Measurements from ENCODE around the gene NRCAM. TPM values are rescaled to one million over a fixed set of nuclear protein-coding genes. Genes with fewer than 3 reads are reported as not detected.

NRCAM gene
- total and polyA plus RNA-seq, 3 experiments from 2014 or later = 0.27 to 1.1 (median 0.74) TPM

DNA sequence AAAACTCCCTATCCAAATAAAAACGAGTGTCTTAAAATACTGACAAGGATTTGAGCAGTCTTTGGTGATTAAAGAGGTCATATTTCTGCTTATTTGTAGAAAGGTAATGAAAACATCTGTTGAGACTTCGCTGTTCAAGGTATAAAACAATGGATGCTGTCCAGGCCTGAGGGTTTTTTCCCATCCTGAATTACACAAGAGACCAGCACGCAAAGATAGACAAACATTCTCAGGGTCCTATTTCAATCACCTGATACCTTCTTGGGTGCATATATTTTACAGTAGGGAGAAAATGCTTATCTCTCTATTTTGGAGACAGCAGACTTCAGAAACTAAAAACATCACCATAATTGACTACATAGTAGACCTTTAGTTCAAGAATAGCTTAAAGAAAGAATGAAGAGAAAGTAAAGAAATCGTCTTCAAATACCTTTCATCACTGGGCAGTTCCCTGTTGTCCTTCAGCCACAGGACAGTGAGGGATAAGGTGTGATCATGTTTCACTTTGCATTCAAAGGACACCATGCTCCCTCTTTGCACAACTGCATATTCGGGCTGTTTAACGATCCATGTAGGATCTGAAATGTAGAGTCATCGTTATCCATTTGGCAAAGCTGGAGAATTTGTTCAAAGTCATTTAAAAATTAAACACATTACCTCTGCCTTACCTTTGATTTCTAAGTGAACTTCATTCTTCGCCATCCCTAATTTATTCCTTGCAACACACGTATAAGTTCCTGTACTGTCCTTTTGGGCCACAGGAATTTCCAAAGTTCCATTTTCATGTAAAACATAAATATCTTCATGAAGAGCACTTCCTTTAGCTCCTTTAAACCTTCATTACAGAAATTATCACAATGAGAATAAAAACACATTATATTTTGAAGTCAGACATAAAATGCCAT, 262.4 kb downstream of the NRCAM start:
- CTCF ChIA-PET = no interaction called here
- no peaks in the 10 kb centered on the region for H3K9me3 Mint-ChIP-seq

DNA sequence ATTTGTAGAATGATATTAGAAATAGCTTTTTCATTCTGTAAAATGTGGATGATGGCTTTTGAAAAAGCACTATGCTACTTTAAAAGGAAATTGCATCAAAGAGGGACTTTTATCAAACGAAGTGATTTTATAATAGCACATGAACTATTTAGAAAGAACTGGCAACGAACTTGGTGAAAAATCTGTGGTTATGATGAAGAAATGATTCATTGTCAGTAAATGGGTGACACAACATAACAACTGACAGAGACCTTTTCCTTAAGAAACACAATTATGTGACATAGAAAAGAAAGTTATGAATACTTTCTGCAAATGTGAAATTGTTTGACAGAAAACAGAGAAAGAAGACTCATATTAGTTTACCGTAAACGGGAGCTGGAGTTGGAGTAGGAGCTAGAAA, 265.3 kb downstream of the NRCAM start:
- Mint-ChIP-seq H3K4me1 (no peaks in the 10 kb centered on the region), H3K27ac (no peak overlapping the region), H3K27me3 (peaks cover 0 to 2% of the 10 kb centered on the region in 2 donors), H3K9me3 (peaks cover 0 to 2% (median 2%) of the 10 kb centered on the region in 5 donors), H3K36me3 (no peaks in the 10 kb centered on the region), H3K4me3 (no peak overlapping the region)
- no peak overlapping the region for H3K27ac ChIP-seq (ENCODE audit: low read depth, low read length)
- H3K4me3 ChIP-seq (ENCODE audit: low read length) = no peak overlapping the region
- no peaks in the 10 kb centered on the region for H3K9me3 ChIP-seq (ENCODE audit: low read length)
- H3K4me1 ChIP-seq (ENCODE audit: insufficient read depth, low read length) = no peaks in the 10 kb centered on the region
- no peak for DNase-seq
- no peaks in the 10 kb centered on the region for H3K36me3 ChIP-seq (ENCODE audit: insufficient read depth, low read length)
- POLR2A ChIA-PET = no interaction called here
- CTCF ChIA-PET = no interaction called here
- no peaks in the 10 kb centered on the region for H3K27me3 ChIP-seq (ENCODE audit: insufficient read depth, low read length, poor library complexity, severe bottlenecking)

More for the DNA sequence above, 262.4 kb downstream of the NRCAM start:
- Mint-ChIP-seq H3K4me1 (no peaks in the 10 kb centered on the region), H3K27me3 (no peaks in the 10 kb centered on the region), H3K36me3 (no peaks in the 10 kb centered on the region), H3K27ac (no peak overlapping the region), H3K4me3 (no peak overlapping the region)
- H3K27me3 ChIP-seq (ENCODE audit: insufficient read depth, low read length, poor library complexity, severe bottlenecking) = no peaks in the 10 kb centered on the region
- POLR2A ChIA-PET = no interaction called here
- no peak overlapping the region for H3K27ac ChIP-seq (ENCODE audit: low read depth, low read length)
- DNase-seq = no peak
- H3K9me3 ChIP-seq (ENCODE audit: low read length) = no peaks in the 10 kb centered on the region
- H3K36me3 ChIP-seq (ENCODE audit: insufficient read depth, low read length) = no peaks in the 10 kb centered on the region
- H3K4me3 ChIP-seq (ENCODE audit: low read length) = no peak overlapping the region
- no peaks in the 10 kb centered on the region for H3K4me1 ChIP-seq (ENCODE audit: insufficient read depth, low read length)

DNA sequence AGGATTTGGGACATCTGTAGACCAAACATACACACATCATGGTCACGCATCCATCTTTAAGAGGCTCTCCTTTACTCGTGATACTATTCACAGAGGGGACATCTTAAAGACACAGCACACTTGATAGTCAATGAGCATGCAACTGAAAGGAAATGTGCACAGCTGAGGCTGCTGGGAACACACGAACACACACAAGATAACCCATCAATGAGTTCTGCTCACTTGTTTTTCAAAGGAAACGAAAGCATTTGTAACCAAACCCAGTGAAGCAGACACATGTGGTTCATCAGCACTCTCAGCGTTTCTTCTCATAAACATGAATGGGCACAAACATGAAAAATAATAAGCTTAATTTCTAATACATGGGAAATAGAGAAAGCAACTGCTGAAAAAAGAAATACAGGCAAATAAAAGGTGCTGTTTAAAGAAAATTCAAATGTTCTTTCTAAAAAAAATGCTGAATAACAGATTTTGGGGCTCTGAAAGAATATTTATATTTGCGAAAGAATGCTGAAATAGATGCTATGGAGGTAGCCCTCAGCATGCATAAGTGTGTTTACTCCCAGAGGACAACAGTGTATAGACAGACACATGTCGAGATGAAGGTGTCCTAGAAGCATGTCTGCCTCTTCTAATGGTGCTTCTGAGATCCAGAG, 266.4 kb downstream of the NRCAM start:
- POLR2A ChIA-PET = no interaction called here
- no peak overlapping the region for H3K27ac ChIP-seq (ENCODE audit: low read depth, low read length)

DNA sequence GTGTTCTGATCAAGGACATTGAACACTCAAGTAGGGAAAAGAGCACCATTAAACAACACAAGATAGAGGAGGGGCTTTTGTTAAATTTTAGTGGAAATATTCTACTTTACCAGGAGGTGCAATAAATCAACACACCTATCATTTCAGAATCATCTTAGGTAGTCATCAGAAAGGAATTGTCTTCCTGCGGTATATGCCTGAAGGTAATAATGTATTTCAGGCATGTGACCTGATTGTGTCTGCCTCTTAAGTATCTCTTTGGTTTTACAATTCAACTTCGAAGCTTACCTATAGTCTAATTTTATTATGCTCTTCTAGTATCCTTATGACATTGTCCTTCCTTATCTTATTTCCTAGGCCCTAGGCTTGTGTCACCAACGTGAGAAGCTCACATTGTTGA, 267.5 kb downstream of the NRCAM start:
- peaks cover 0 to 2% of the 10 kb centered on the region in 2 donors for H3K27me3 Mint-ChIP-seq
- Histone ChIP-seq H3K27me3 (ENCODE audit: insufficient read depth, low read length, poor library complexity, severe bottlenecking) (no peaks in the 10 kb centered on the region), H3K4me3 (ENCODE audit: low read length) (no peak overlapping the region), H3K36me3 (ENCODE audit: insufficient read depth, low read length) (no peaks in the 10 kb centered on the region), H3K9me3 (ENCODE audit: low read length) (no peaks in the 10 kb centered on the region), H3K27ac (ENCODE audit: low read depth, low read length) (no peak overlapping the region), H3K4me1 (ENCODE audit: insufficient read depth, low read length) (no peaks in the 10 kb centered on the region)
- H3K9me3 Mint-ChIP-seq = peaks cover 0 to 2% (median 2%) of the 10 kb centered on the region in 5 donors
- CTCF ChIA-PET = no interaction called here
- H3K4me1 Mint-ChIP-seq = no peaks in the 10 kb centered on the region
- no peak overlapping the region for H3K4me3 Mint-ChIP-seq
- H3K27ac Mint-ChIP-seq = no peak overlapping the region
- DNase-seq = no peak
- POLR2A ChIA-PET = no interaction called here
- H3K36me3 Mint-ChIP-seq = no peaks in the 10 kb centered on the region

More for the DNA sequence above, 266.4 kb downstream of the NRCAM start:
- no peak for DNase-seq
- no peaks in the 10 kb centered on the region for H3K36me3 ChIP-seq (ENCODE audit: insufficient read depth, low read length)
- no peaks in the 10 kb centered on the region for H3K27me3 ChIP-seq (ENCODE audit: insufficient read depth, low read length, poor library complexity, severe bottlenecking)
- CTCF ChIA-PET = interaction anchor here (1.7 kb wide), 1 partner anchor 9 kb away, joined by 3 read pairs; no protein-coding TSS in a partner anchor
- H3K9me3 ChIP-seq (ENCODE audit: low read length) = no peaks in the 10 kb centered on the region
- H3K27ac Mint-ChIP-seq = no peak overlapping the region
- H3K4me3 ChIP-seq (ENCODE audit: low read length) = no peak overlapping the region
- no peak overlapping the region for H3K4me3 Mint-ChIP-seq
- H3K9me3 Mint-ChIP-seq = peaks cover 0 to 2% (median 2%) of the 10 kb centered on the region in 5 donors
- H3K4me1 ChIP-seq (ENCODE audit: insufficient read depth, low read length) = no peaks in the 10 kb centered on the region
- no peaks in the 10 kb centered on the region for H3K4me1 Mint-ChIP-seq
- peaks cover 0 to 2% of the 10 kb centered on the region in 2 donors for H3K27me3 Mint-ChIP-seq
- no peaks in the 10 kb centered on the region for H3K36me3 Mint-ChIP-seq

DNA sequence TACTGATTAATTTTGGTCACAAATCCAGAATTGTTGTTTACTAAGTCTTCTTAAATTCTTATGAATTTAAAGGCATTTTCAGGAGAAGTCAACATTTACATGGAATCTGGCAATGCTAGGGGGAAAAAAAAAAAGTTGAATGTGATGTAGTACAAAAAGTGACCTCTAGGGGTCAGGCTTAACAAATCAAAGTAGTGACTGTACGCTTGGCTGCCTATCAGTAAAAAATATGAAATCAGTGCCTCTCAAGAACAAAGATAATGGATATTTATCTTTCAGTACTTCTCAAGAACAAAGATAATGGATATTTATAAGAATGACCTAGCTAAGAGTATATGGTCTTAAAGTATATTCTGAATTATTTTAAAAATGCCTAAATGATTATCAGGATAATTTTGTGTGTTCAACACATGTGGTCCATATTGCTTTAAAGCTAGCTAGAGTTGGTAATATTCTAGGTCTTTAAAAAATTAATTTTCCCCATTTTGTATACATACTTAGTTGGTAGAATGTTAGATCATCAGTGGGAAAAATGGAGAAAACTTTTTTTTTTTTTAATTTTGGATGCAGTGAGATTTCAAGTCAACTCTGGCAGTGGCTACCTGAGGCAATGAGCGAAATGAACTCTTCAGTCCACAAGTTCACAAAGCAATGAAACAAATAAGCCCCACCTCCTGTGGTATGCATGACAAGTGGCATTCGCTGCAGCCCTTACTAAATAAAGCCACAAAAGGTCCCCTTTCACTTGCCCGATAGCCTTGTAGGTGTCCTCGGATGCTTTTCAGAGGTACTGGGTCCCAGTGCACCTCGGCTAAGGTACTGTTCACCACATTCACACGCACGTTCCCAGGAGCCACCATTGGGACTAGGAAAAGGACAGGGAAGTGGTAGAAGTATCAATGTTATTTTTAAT, 274.9 kb downstream of the NRCAM start:
- ChIA-PET POLR2A (no interaction called here), CTCF (interaction anchor here (1.0 kb wide), 1 partner anchor 10 kb away, joined by 3 read pairs; no protein-coding TSS in a partner anchor)
- Mint-ChIP-seq H3K9me3 (no peaks in the 10 kb centered on the region), H3K4me1 (no peaks in the 10 kb centered on the region), H3K36me3 (no peaks in the 10 kb centered on the region), H3K27ac (peak overlapping the region in 1 of 8 donors; percentile 25), H3K4me3 (no peak overlapping the region), H3K27me3 (peaks cover 2 to 5% of the 10 kb centered on the region in 2 donors)
- Histone ChIP-seq H3K4me3 (ENCODE audit: low read length) (no peak overlapping the region), H3K9me3 (ENCODE audit: low read length) (no peaks in the 10 kb centered on the region), H3K4me1 (ENCODE audit: insufficient read depth, low read length) (no peaks in the 10 kb centered on the region), H3K27ac (ENCODE audit: low read depth, low read length) (no peak overlapping the region), H3K36me3 (ENCODE audit: insufficient read depth, low read length) (no peaks in the 10 kb centered on the region), H3K27me3 (ENCODE audit: insufficient read depth, low read length, poor library complexity, severe bottlenecking) (no peaks in the 10 kb centered on the region)
- peak in 2 of 5 donors; percentile 9 to 43 for DNase-seq

DNA sequence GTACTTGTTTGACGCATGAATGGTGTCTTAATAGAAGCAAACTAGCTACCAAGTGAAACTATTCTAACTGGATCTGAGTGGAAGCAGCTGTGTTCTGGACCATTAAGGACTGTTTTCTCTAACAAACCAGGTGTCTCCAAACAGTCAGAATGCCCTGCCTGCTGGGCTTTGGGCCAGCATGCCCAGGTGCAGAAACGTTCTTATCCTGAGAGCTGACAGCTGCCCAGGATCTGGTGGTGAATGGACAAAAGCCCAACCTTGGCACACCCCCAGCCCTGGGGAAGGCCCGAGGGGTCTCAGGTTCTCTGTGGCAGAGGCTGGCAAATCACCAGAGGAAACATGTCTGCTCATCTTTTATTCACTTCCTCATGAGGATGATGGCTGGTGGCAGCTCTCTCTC, 277.8 kb downstream of the NRCAM start:
- Mint-ChIP-seq H3K36me3 (no peaks in the 10 kb centered on the region), H3K4me3 (no peak overlapping the region), H3K27me3 (peaks cover 4 to 13% of the 10 kb centered on the region in 2 donors), H3K9me3 (no peaks in the 10 kb centered on the region), H3K27ac (no peak overlapping the region), H3K4me1 (no peaks in the 10 kb centered on the region)
- Histone ChIP-seq H3K4me3 (ENCODE audit: low read length) (no peak overlapping the region), H3K9me3 (ENCODE audit: low read length) (no peaks in the 10 kb centered on the region), H3K27ac (ENCODE audit: low read depth, low read length) (no peak overlapping the region), H3K27me3 (ENCODE audit: insufficient read depth, low read length, poor library complexity, severe bottlenecking) (no peaks in the 10 kb centered on the region), H3K36me3 (ENCODE audit: insufficient read depth, low read length) (no peaks in the 10 kb centered on the region), H3K4me1 (ENCODE audit: insufficient read depth, low read length) (no peaks in the 10 kb centered on the region)
- ChIA-PET CTCF (no interaction called here), POLR2A (no interaction called here)
- DNase-seq = no peak

DNA sequence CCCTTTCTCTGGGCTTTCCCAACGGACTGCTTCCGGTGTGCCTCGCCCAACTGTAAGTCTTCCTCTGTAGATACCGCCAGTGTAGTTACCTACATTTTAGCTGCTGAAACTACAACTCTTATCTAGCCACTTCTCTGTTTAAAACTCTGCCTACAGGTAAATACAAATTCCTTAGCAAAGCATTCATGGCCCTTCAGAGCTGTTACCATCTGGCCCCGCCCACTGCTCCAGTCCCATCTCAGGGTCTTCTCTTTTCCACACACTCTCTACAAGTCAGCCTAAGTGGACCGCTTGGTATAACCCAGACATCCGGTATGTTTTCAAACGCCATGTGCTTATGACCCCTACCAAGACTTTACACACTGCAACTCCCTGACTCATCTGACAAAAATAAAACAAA, 285.1 kb downstream of the NRCAM start:
- CTCF ChIA-PET = interaction anchor here (1.5 kb wide), 1 partner anchor 10 kb away, joined by 3 read pairs; no protein-coding TSS in a partner anchor
- Histone ChIP-seq H3K4me3 (ENCODE audit: low read length) (no peak overlapping the region), H3K4me1 (ENCODE audit: insufficient read depth, low read length) (no peaks in the 10 kb centered on the region), H3K27ac (ENCODE audit: low read depth, low read length) (no peak overlapping the region), H3K36me3 (ENCODE audit: insufficient read depth, low read length) (no peaks in the 10 kb centered on the region), H3K27me3 (ENCODE audit: insufficient read depth, low read length, poor library complexity, severe bottlenecking) (no peaks in the 10 kb centered on the region), H3K9me3 (ENCODE audit: low read length) (no peaks in the 10 kb centered on the region)
- H3K36me3 Mint-ChIP-seq = no peaks in the 10 kb centered on the region
- no peak overlapping the region for H3K27ac Mint-ChIP-seq
- peaks cover 0 to 1% (median 0%) of the 10 kb centered on the region in 5 donors for H3K9me3 Mint-ChIP-seq
- no peaks in the 10 kb centered on the region for H3K4me1 Mint-ChIP-seq
- POLR2A ChIA-PET = no interaction called here
- no peak for DNase-seq
- no peak overlapping the region for H3K4me3 Mint-ChIP-seq
- peaks cover 5 to 18% of the 10 kb centered on the region in 2 donors for H3K27me3 Mint-ChIP-seq

All from CD8-positive, alpha-beta memory T cell (primary cell).